Measurements from ENCODE around the gene SLC4A8. TPM values are rescaled to one million over a fixed set of nuclear protein-coding genes. Genes with fewer than 3 reads are reported as not detected.
"Not testable (repeated sequence)": the region's sequence is repeated elsewhere in the genome, so short reads cannot be mapped to it uniquely, and the experiment has no call there.

SLC4A8 gene
- total and polyA plus RNA-seq, 5 donors = 0.02 to 0.50 (median 0.24) TPM

DNA sequence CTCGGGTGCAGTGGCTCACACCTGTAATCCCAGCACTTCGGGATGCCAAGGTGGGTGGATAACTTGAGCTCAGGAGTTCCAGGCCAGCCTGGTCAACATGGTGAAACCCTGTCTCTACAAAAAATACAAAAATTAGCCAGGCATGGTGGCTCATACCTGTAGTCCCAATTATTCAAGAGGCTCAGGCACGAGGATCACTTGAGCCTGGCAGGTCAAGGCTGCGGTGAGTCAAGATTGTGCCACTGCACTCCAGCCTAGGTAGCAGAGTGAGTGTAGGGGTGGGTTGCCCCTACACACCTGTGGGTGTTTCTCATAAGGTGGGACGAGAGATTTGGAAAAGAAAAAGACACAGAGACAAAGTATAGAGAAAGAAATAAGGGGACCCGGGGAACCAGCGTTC lies 29.4 kb downstream of the SLC4A8 start:
- H3K27ac ChIP-seq (ENCODE audit: low read length); intact Hi-C loops (cut with DNase I): not testable (repeated sequence)

DNA sequence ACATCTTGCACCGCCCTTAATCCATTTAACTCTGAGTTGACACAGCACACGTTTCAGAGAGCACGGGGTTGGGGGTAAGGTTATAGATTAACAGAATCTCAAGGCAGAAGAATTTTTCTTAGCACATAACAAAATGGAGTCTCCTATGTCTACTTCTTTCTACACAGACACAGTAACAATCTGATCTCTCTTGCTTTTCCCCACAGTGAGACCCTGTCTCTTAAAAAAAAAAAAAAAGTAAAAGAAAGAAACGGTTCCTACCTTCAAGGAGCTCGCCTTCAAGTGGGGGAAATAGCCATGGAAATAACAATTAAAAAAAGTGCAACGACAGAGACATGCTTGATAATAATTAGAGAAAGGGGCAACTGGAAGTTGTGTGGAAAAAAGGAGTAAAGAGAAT lies 30.4 kb downstream of the SLC4A8 start:
- H3K4me3 ChIP-seq (ENCODE audit: low read length); H3K4me1 ChIP-seq (ENCODE audit: control insufficient read depth, insufficient read depth, low read length); intact Hi-C loops (cut with DNase I); H3K27me3 ChIP-seq (ENCODE audit: control insufficient read depth, insufficient read depth); ATAC-seq; DNase-seq; H3K9me3 ChIP-seq (ENCODE audit: control insufficient read depth, low read length); H3K27ac ChIP-seq (ENCODE audit: low read length): not testable (repeated sequence)
- WGBS = 71% methylated on average over 3 of the region's 6 CpGs

More for the DNA sequence above, 29.4 kb downstream of the SLC4A8 start:
- not testable (repeated sequence) for DNase-seq; ATAC-seq; H3K27me3 ChIP-seq (ENCODE audit: control insufficient read depth, insufficient read depth); H3K9me3 ChIP-seq (ENCODE audit: control insufficient read depth, low read length); H3K4me3 ChIP-seq (ENCODE audit: low read length); H3K4me1 ChIP-seq (ENCODE audit: control insufficient read depth, insufficient read depth, low read length)
- 92% methylated on average over 7 of the region's 7 CpGs for whole genome bisulfite sequencing

DNA sequence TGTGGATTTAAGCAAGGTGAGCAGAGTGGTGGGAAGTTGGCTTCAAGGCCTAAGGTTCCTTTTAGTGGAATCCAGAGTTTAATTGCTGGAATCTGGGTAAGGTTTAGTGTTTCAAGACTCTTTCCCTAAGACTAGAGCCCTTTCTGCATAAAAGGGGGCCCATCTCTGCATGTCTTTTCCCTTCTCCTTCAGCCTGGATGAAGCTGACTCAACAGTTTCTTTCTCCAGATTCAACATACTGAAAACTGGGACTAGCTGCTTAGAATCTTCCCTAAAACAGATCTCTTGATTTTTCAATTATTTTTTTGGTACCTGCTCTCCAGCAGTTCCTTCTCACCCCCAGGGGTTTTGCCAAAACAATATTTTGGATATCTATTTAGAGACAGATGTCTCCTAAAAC lies 34.0 kb downstream of the SLC4A8 start:
- H3K27me3 ChIP-seq (ENCODE audit: control insufficient read depth, insufficient read depth) = no peaks in the 10 kb centered on the region
- intact Hi-C loops (cut with DNase I) = no loop called here
- DNase-seq (no peak), ATAC-seq (no peak)
- H3K27ac ChIP-seq (ENCODE audit: low read length) = no peak overlapping the region
- no peaks in the 10 kb centered on the region for H3K4me1 ChIP-seq (ENCODE audit: control insufficient read depth, insufficient read depth, low read length)
- no peaks in the 10 kb centered on the region for H3K9me3 ChIP-seq (ENCODE audit: control insufficient read depth, low read length)
- H3K4me3 ChIP-seq (ENCODE audit: low read length) = no peak overlapping the region

DNA sequence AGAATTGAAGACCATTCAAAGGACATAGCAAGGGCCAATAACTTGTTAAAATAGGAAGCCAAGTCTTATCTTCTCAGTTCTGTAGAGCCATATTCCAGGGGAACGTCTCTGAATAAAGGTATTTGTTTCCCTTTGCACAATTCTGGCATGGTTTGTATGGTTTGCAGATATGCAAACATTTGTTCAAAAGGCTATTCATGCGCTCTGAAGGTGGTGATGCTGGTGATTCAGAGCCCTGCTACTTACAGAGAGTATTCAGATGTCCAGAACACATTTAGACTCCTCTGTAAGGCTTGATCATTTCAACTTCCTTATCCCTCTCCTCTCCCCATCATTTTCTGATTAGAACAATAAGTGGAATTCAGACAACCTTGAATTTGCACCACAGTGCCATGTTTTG lies 35.9 kb downstream of the SLC4A8 start:
- ATAC-seq (no peak), DNase-seq (no peak)
- 82% methylated on average over 2 of the region's 2 CpGs for WGBS
- intact Hi-C loops (cut with DNase I) = no loop called here
- no peak overlapping the region for H3K27ac ChIP-seq (ENCODE audit: low read length)
- H3K4me3 ChIP-seq (ENCODE audit: low read length) = no peak overlapping the region
- H3K4me1 ChIP-seq (ENCODE audit: control insufficient read depth, insufficient read depth, low read length) = no peaks in the 10 kb centered on the region
- no peaks in the 10 kb centered on the region for H3K27me3 ChIP-seq (ENCODE audit: control insufficient read depth, insufficient read depth)
- H3K9me3 ChIP-seq (ENCODE audit: control insufficient read depth, low read length) = no peaks in the 10 kb centered on the region

DNA sequence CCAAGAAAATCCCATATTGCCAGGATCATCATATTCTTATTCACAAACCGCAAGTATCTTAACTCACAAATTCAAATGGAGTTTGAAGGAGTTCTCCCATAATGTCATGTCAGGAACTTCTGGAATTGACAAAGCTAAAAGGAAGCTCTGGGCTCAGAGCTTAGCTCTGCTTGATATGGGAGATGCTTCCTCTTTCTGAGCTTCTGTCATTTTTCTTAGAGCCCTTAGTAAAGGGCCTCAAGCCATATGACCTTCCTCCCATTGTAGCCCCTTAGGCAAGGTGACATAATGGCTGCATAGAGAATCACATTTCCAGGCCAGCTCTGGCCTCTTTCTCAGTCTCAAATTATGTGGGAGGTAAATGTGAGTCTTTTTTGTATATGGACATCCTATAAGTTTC lies 40.9 kb downstream of the SLC4A8 start:
- no peak for ATAC-seq
- 94% methylated on average over 1 of the region's 1 CpG for WGBS
- no peaks in the 10 kb centered on the region for H3K27me3 ChIP-seq (ENCODE audit: control insufficient read depth, insufficient read depth)
- no peaks in the 10 kb centered on the region for H3K4me1 ChIP-seq (ENCODE audit: control insufficient read depth, insufficient read depth, low read length)
- intact Hi-C loops (cut with DNase I) = no loop called here
- no peaks in the 10 kb centered on the region for H3K9me3 ChIP-seq (ENCODE audit: control insufficient read depth, low read length)
- no peak for DNase-seq
- no peak overlapping the region for H3K27ac ChIP-seq (ENCODE audit: low read length)
- H3K4me3 ChIP-seq (ENCODE audit: low read length) = no peak overlapping the region

DNA sequence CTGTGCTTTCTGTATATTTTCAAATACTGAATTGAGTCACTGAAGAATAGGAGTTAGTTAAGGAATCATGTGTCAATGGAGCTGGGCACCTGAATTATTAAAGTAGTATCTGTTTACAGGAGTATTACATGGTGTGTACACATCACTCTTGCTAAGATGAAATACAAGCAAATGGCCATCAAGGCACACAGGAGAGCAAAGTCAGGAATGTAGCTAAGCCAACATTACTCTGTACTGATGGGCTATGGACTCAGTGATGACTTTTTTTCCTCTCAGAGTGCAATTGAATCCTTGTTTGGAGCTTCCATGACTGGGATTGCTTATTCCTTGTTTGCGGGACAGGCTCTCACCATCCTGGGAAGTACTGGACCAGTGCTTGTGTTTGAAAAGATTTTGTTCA lies 45.5 kb downstream of the SLC4A8 start:
- Histone ChIP-seq H3K27me3 (ENCODE audit: control insufficient read depth, insufficient read depth) (no peaks in the 10 kb centered on the region), H3K4me1 (ENCODE audit: control insufficient read depth, insufficient read depth, low read length) (no peaks in the 10 kb centered on the region), H3K4me3 (ENCODE audit: low read length) (no peak overlapping the region), H3K9me3 (ENCODE audit: control insufficient read depth, low read length) (no peaks in the 10 kb centered on the region), H3K27ac (ENCODE audit: low read length) (no peak overlapping the region)
- ATAC-seq (no peak), DNase-seq (no peak)
- WGBS = 100% methylated on average over 1 of the region's 1 CpG
- intact Hi-C loops (cut with DNase I) = no loop called here

DNA sequence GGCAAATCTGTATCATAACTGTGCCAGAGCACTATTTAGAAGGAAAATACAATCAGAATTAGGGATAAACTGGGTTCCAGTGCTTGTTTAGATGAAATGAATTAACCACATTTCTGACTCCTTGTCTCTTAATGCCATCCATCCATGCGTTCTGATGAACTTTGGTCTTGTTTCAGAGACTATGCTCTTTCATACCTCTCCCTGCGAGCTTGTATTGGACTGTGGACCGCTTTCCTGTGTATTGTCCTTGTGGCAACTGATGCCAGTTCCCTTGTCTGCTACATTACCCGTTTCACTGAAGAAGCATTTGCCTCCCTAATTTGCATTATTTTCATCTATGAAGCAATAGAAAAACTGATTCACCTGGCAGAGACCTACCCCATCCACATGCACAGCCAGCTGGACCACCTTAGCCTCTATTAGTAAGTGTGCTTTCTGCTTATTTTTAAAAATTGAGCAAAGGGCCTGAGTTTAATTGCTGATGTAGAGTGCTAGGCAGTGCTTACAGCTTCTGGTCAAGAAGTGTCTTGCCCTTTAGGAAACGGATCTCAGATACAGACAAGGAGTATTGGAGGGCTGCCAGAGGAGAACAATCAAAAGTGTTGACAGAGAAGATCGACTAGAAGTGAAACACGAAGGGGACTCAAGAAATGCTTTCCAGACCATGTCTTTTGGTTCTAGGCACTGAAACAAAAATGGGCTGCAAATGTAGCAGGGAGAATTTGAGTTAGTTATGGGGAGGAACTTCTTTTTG lies 46.7 kb downstream of the SLC4A8 start:
- DNase-seq (no peak), ATAC-seq (peak in 1 of 2 donors; percentile 55)
- Histone ChIP-seq H3K27me3 (ENCODE audit: control insufficient read depth, insufficient read depth) (no peaks in the 10 kb centered on the region), H3K4me1 (ENCODE audit: control insufficient read depth, insufficient read depth, low read length) (no peaks in the 10 kb centered on the region), H3K9me3 (ENCODE audit: control insufficient read depth, low read length) (no peaks in the 10 kb centered on the region), H3K4me3 (ENCODE audit: low read length) (no peak overlapping the region), H3K27ac (ENCODE audit: low read length) (no peak overlapping the region)
- intact Hi-C loops (cut with DNase I) = no loop called here
- 50% methylated on average over 7 of the region's 7 CpGs for WGBS

DNA sequence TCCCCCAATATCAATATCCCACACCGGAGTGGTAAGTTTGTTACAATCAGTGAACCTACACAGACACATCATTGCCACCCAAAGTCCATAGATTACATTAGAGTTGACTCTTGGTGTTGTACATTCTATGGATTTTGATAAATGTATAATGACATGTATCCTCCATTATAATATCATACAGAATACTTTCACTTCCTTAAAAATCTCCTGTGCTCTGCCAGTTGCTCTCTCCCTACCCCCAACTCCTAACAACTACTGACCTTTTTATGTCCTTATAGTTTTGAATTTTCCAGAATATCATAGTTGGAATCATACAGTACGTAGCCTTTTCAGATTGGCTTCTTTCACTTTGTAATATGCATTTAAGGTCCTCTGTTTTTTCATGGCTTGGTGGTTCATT lies 48.4 kb downstream of the SLC4A8 start:
- Histone ChIP-seq H3K4me1 (ENCODE audit: control insufficient read depth, insufficient read depth, low read length) (no peaks in the 10 kb centered on the region), H3K4me3 (ENCODE audit: low read length) (no peak overlapping the region), H3K27me3 (ENCODE audit: control insufficient read depth, insufficient read depth) (no peaks in the 10 kb centered on the region), H3K9me3 (ENCODE audit: control insufficient read depth, low read length) (no peaks in the 10 kb centered on the region), H3K27ac (ENCODE audit: low read length) (no peak overlapping the region)
- intact Hi-C loops (cut with DNase I) = no loop called here
- no peak for DNase-seq
- WGBS = 96% methylated on average over 2 of the region's 2 CpGs
- ATAC-seq = no peak

DNA sequence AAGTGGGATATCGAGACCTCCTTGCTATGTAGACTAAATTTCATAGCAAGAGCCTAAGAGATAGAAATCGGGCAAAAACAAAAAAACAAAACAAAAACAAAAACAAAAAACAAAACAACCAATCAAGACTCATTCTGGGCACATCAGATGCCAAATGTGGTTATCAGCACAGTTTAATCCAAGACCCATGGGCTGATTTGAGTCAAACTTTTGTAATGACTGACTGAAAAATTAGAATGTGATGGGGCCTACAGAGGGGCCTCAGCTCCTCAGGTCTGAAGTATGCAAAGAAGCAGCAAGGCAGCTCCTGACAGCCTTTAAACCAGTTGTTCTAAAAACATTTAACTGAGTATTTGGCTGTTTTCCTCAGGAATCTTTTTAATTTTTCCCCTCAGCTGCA lies 49.3 kb downstream of the SLC4A8 start:
- WGBS = 98% methylated on average over 2 of the region's 2 CpGs
- no peaks in the 10 kb centered on the region for H3K9me3 ChIP-seq (ENCODE audit: control insufficient read depth, low read length)
- H3K4me3 ChIP-seq (ENCODE audit: low read length) = no peak overlapping the region
- intact Hi-C loops (cut with DNase I) = no loop called here
- no peaks in the 10 kb centered on the region for H3K27me3 ChIP-seq (ENCODE audit: control insufficient read depth, insufficient read depth)
- ATAC-seq (no peak), DNase-seq (no peak)
- H3K27ac ChIP-seq (ENCODE audit: low read length) = no peak overlapping the region
- no peaks in the 10 kb centered on the region for H3K4me1 ChIP-seq (ENCODE audit: control insufficient read depth, insufficient read depth, low read length)

DNA sequence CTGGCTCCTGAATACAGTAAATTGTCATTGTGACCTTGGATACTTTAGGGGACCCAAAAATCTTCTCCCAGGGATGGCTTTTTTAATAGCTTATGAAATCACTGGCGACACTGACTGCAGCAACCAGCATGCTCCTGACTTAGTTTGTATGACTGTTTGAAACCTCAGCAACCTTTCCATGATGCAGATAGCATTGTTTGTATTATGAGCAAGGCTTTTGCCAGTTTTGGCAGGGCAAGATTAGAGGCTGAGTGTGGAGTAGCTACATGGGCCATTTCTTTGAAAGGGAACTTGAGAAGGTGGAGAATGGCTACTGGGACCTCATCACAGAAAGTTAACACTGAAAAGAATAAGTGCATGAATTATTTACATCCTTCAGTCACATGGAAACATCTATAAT lies 50.9 kb downstream of the SLC4A8 start:
- ATAC-seq = no peak
- DNase-seq = no peak
- H3K4me3 ChIP-seq (ENCODE audit: low read length) = no peak overlapping the region
- no peak overlapping the region for H3K27ac ChIP-seq (ENCODE audit: low read length)
- intact Hi-C loops (cut with DNase I) = no loop called here
- no peaks in the 10 kb centered on the region for H3K27me3 ChIP-seq (ENCODE audit: control insufficient read depth, insufficient read depth)
- H3K9me3 ChIP-seq (ENCODE audit: control insufficient read depth, low read length) = no peaks in the 10 kb centered on the region
- H3K4me1 ChIP-seq (ENCODE audit: control insufficient read depth, insufficient read depth, low read length) = no peaks in the 10 kb centered on the region
- WGBS = 90% methylated on average over 1 of the region's 1 CpG

DNA sequence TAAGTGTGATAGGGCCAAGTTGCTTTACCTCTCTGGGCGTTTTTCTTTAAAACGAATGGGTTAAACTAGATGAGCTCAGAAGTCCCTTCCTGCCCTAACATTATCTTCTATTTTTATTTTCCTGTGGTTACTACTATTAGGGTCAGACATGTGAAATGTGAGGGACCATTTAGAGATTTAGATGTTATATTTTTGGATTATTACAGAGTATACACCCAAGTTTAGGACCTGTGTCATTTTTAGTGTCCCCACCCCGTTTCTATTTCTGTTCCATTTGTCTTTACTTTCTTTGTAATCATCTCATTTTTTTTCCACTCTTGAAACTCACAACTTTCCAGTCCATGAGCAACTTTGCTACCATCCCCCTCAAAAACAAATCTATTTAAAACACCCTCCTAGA lies 56.3 kb downstream of the SLC4A8 start:
- H3K4me1 ChIP-seq (ENCODE audit: control insufficient read depth, insufficient read depth, low read length) = no peaks in the 10 kb centered on the region
- no peak overlapping the region for H3K4me3 ChIP-seq (ENCODE audit: low read length)
- WGBS = 66% methylated on average over 3 of the region's 3 CpGs
- no peak overlapping the region for H3K27ac ChIP-seq (ENCODE audit: low read length)
- ATAC-seq = no peak
- no peaks in the 10 kb centered on the region for H3K27me3 ChIP-seq (ENCODE audit: control insufficient read depth, insufficient read depth)
- no peak for DNase-seq
- no peaks in the 10 kb centered on the region for H3K9me3 ChIP-seq (ENCODE audit: control insufficient read depth, low read length)
- intact Hi-C loops (cut with DNase I) = no loop called here
